H9 (cell line): ENCODE results near the gene CKMT1A. TPM values are rescaled to one million over a fixed set of nuclear protein-coding genes. Genes with fewer than 3 reads are reported as not detected.
A peak's percentile ranks its signal among the peaks of the same experiment; 100 is the strongest.
"Not testable (repeated sequence)": the region's sequence is repeated elsewhere in the genome, so short reads cannot be mapped to it uniquely, and the experiment has no call there.

Experiments used
- DNase-seq: peaks from one replicate; pipeline ENCODE4 v3.0.0-alpha.2; 2017
- H2AFZ ChIP-seq: one replicate; pipeline ENCODE4 v1.6.1; 2013; ENCODE audit warnings: mild to moderate bottlenecking, low read length, control low read depth, moderate library complexity
- H2AK5ac ChIP-seq: 2 replicates; pipeline ENCODE4 v1.6.1; 2013; ENCODE audit warnings: low read length, control low read depth, mixed read lengths; ENCODE audit not compliant: insufficient read length
- H2BK120ac ChIP-seq: one replicate; pipeline ENCODE4 v1.6.1; 2013; ENCODE audit warnings: low read depth, mild to moderate bottlenecking, low read length, control low read depth, inconsistent platforms; ENCODE audit not compliant: poor library complexity, severe bottlenecking
- H2BK12ac ChIP-seq: 2 replicates; pipeline ENCODE4 v1.6.1; 2013; ENCODE audit warnings: low read length, control low read depth, mixed read lengths, low read depth; ENCODE audit not compliant: insufficient read length
- H2BK15ac ChIP-seq: 2 replicates; pipeline ENCODE4 v1.6.1; 2013; ENCODE audit warnings: low read depth, low read length, control low read depth
- H2BK20ac ChIP-seq: one replicate; pipeline ENCODE4 v1.6.1; 2013; ENCODE audit warnings: low read depth, mild to moderate bottlenecking, low read length, control low read depth, inconsistent platforms; ENCODE audit not compliant: poor library complexity, severe bottlenecking
- H2BK5ac ChIP-seq: 2 replicates; pipeline ENCODE4 v1.6.1; 2013; ENCODE audit warnings: low read length, control low read depth, mixed read lengths; ENCODE audit not compliant: insufficient read length
- H3K14ac ChIP-seq: 2 replicates; pipeline ENCODE4 v1.6.1; 2013; ENCODE audit warnings: low read length, control low read depth; ENCODE audit not compliant: insufficient read depth
- H3K18ac ChIP-seq: 2 replicates; pipeline ENCODE4 v1.6.1; 2013; ENCODE audit warnings: low read depth, mild to moderate bottlenecking, mixed read lengths, low read length, control low read depth; ENCODE audit not compliant: insufficient read length
- H3K23ac ChIP-seq: 2 replicates; pipeline ENCODE4 v1.6.1; 2013; ENCODE audit warnings: low read length, control low read depth, mixed read lengths, low read depth; ENCODE audit not compliant: insufficient read length
- H3K23me2 ChIP-seq: 2 replicates; pipeline ENCODE4 v1.6.1; 2013; ENCODE audit warnings: low read depth, mild to moderate bottlenecking, mixed read lengths, low read length, control low read depth; ENCODE audit not compliant: insufficient read length, poor library complexity, severe bottlenecking
- H3K27ac ChIP-seq: 2 replicates; pipeline ENCODE4 v1.5.1; 2013; ENCODE audit warnings: low read length, control low read depth, mixed read lengths, low read depth; ENCODE audit not compliant: insufficient read length
- H3K27me3 ChIP-seq: 2 replicates; pipeline ENCODE4 v1.6.1; 2013; ENCODE audit warnings: low read length, control low read depth, inconsistent platforms; ENCODE audit not compliant: insufficient read depth
- H3K4ac ChIP-seq: 2 replicates; pipeline ENCODE4 v1.6.1; 2013; ENCODE audit warnings: low read depth, mild to moderate bottlenecking, control low read depth, inconsistent platforms, low read length, moderate library complexity
- H3K4me1 ChIP-seq: 2 replicates; pipeline ENCODE4 v1.6.1; 2013; ENCODE audit warnings: low read length, control low read depth, inconsistent platforms; ENCODE audit not compliant: insufficient read depth
- H3K4me2 ChIP-seq: 2 replicates; pipeline ENCODE4 v1.6.1; 2013; ENCODE audit warnings: low read length, control low read depth, mixed read lengths; ENCODE audit not compliant: insufficient read length, insufficient read depth
- H3K56ac ChIP-seq: 2 replicates; pipeline ENCODE4 v1.6.1; 2013; ENCODE audit warnings: low read depth, mild to moderate bottlenecking, mixed read lengths, low read length, control low read depth; ENCODE audit not compliant: insufficient read length
- H3K79me1 ChIP-seq: 2 replicates; pipeline ENCODE4 v1.6.1; 2013; ENCODE audit warnings: low read depth, mild to moderate bottlenecking, moderate library complexity, low read length, control low read depth, inconsistent platforms; ENCODE audit not compliant: insufficient read depth, poor library complexity, severe bottlenecking
- H3K79me2 ChIP-seq: 2 replicates; pipeline ENCODE4 v1.6.1; 2013; ENCODE audit warnings: low read length, control low read depth, inconsistent platforms; ENCODE audit not compliant: insufficient read depth
- H3K9ac ChIP-seq: 2 replicates; pipeline ENCODE4 v1.6.1; 2013; ENCODE audit warnings: low read length, control low read depth, mixed read lengths; ENCODE audit not compliant: insufficient read length; ENCODE audit errors: extremely low read depth
- H3K9me3 ChIP-seq: one replicate; pipeline ENCODE4 v1.6.1; 2013; ENCODE audit warnings: low read depth, low read length, inconsistent platforms; ENCODE audit not compliant: control insufficient read depth
- H3T11ph ChIP-seq: one replicate; pipeline ENCODE4 v1.6.1; 2013; ENCODE audit warnings: mild to moderate bottlenecking, low read length, control low read depth, inconsistent platforms
- H4K20me1 ChIP-seq: one replicate; pipeline ENCODE4 v1.6.1; 2013; ENCODE audit not compliant: control insufficient read depth, insufficient read length, insufficient read depth
- H4K5ac ChIP-seq: 2 replicates; pipeline ENCODE4 v1.6.1; 2013; ENCODE audit warnings: low read depth, mild to moderate bottlenecking, mixed read lengths, low read length, control low read depth; ENCODE audit not compliant: insufficient read length
- H4K8ac ChIP-seq: replicated peaks from 2 replicates; pipeline ENCODE4 v1.6.1; 2013; ENCODE audit warnings: low read length, control low read depth, mixed read lengths, low read depth; ENCODE audit not compliant: insufficient read length
- H4K91ac ChIP-seq: 2 replicates; pipeline ENCODE4 v1.6.1; 2013; ENCODE audit warnings: low read depth, mild to moderate bottlenecking, moderate library complexity, mixed read lengths, low read length, control low read depth; ENCODE audit not compliant: insufficient read length
- H3K27ac Mint-ChIP-seq, 3 experiments: 2 replicates in 2 of 3; 3 replicates in 1 of 3; pipeline ENCODE4 v1.8.0; 2020 to 2021; ENCODE audit warnings: mixed read lengths in 3 of 3, mild to moderate bottlenecking in 1 of 3, moderate library complexity in 1 of 3
- H3K27me3 Mint-ChIP-seq: 2 replicates; pipeline ENCODE4 v1.8.0; 2021; ENCODE audit warnings: low read depth, mild to moderate bottlenecking, moderate library complexity, mixed read lengths
- H3K36me3 Mint-ChIP-seq, 3 experiments: 2 replicates in 2 of 3; 3 replicates in 1 of 3; pipeline ENCODE4 v1.8.0; 2020 to 2021; ENCODE audit warnings: low read depth in 3 of 3, mixed read lengths in 3 of 3; ENCODE audit not compliant: insufficient read depth in 1 of 3
- H3K4me1 Mint-ChIP-seq, 2 experiments: 2 replicates each; pipeline ENCODE4 v1.8.0; 2020; ENCODE audit warnings: mixed read lengths in 2 of 2
- H3K4me3 Mint-ChIP-seq, 2 experiments: 2 replicates in 1 of 2; 3 replicates in 1 of 2; pipeline ENCODE4 v1.8.0; 2020 to 2021; ENCODE audit warnings: mild to moderate bottlenecking in 2 of 2, mixed read lengths in 2 of 2, moderate library complexity in 1 of 2
- H3K9me3 Mint-ChIP-seq, 2 experiments: 2 replicates in 1 of 2; 3 replicates in 1 of 2; pipeline ENCODE4 v1.8.0; 2020; ENCODE audit warnings: mild to moderate bottlenecking in 2 of 2, mixed read lengths in 2 of 2, moderate library complexity in 1 of 2
- CTCF ChIP-seq: fragments of 200-600 bp; sonication (generic); conservative IDR thresholded peaks from 3 replicates; pipeline ENCODE4 v1.8.0; 2021; ENCODE audit warnings: antibody characterized with exemption, mild to moderate bottlenecking
- WGBS: extraction: QIAGEN DNeasy Blood & Tissue Kit; methylation state at CpG from one replicate; pipeline ENCODE4 v1.1.7; 2013; ENCODE audit warnings: missing lambda C conversion rate, low lambda C conversion rate, mixed read lengths; ENCODE audit not compliant: insufficient read length; ENCODE audit errors: extremely low coverage; 5-methylcytosine and 5-hydroxymethylcytosine counted together
- total RNA-seq: library from RNA; stranded (reverse); gene quantifications from 2 replicates; pipeline ENCODE4 v1.2.1, GENCODE V29; 2021

CKMT1A gene
- total RNA-seq, 1 experiment from 2014 or later: 38.4 TPM

GRCh38 chr15:43648649-43649429 is 44.8 kb upstream of the CKMT1A start, which contains the start of gene CATSPER2:
CATSPER2 (minus strand) TSS chr15:43648844; CDS start chr15:43648061, 783 bp downstream.
- H3K27me3 ChIP-seq: no peaks in the 10 kb centered on the region
- H2BK12ac ChIP-seq: no peak within 1 kb of the TSS
- H3K4me2 ChIP-seq: no peak within 1 kb of the TSS
- H3K27ac ChIP-seq: no peak within 1 kb of the TSS
- no peak within 1 kb of the TSS for H4K5ac ChIP-seq
- H2AFZ ChIP-seq: no peak within 1 kb of the TSS
- H4K8ac ChIP-seq: no peak within 1 kb of the TSS
- H2BK120ac ChIP-seq: no peak within 1 kb of the TSS
- Mint-ChIP-seq H3K9me3 (peaks cover 13 to 14% of the 10 kb centered on the region in 2 experiments), H3K4me1 (no peaks in the 10 kb centered on the region), H3K36me3 (peaks cover 19 to 31% (median 28%) of the 10 kb centered on the region in 3 experiments), H3K27ac (no peak within 1 kb of the TSS), H3K4me3 (no peak within 1 kb of the TSS; a peak in 2 of 5 replicates), H3K27me3 (no peaks in the 10 kb centered on the region)
- H3T11ph ChIP-seq: no peak within 1 kb of the TSS
- peak; percentile 55 for DNase-seq
- H3K23me2 ChIP-seq: no peaks in the 10 kb centered on the region
- H2BK20ac ChIP-seq: no peak within 1 kb of the TSS
- no peaks in the 10 kb centered on the region for H3K4me1 ChIP-seq
- H4K20me1 ChIP-seq: no peaks in the 10 kb centered on the region
- WGBS: no CpG with 5 or more reads among the region's 85 CpGs
- H3K14ac ChIP-seq: no peak within 1 kb of the TSS
- H3K9me3 ChIP-seq: no peaks in the 10 kb centered on the region
- H3K23ac ChIP-seq: no peak within 1 kb of the TSS
- H2BK5ac ChIP-seq: no peak within 1 kb of the TSS
- H2BK15ac ChIP-seq: no peak within 1 kb of the TSS
- H3K56ac ChIP-seq: no peak within 1 kb of the TSS
- no peak within 1 kb of the TSS for H3K18ac ChIP-seq
- H2AK5ac ChIP-seq: no peak within 1 kb of the TSS
- no peak within 1 kb of the TSS for H3K4ac ChIP-seq
- no peaks in the 10 kb centered on the region for H3K79me1 ChIP-seq
- no peak within 1 kb of the TSS for H3K9ac ChIP-seq
- H4K91ac ChIP-seq: no peak within 1 kb of the TSS
- no peak for TF ChIP-seq CTCF
- no peaks in the 10 kb centered on the region for H3K79me2 ChIP-seq

GRCh38 chr15:43649430-43649926 is 44.2 kb upstream of the CKMT1A start:
- H4K20me1 ChIP-seq, H2BK15ac ChIP-seq, H3K27ac ChIP-seq, H2BK5ac ChIP-seq, H3K14ac ChIP-seq, H3K79me1 ChIP-seq, H3K18ac ChIP-seq, H3K4me1 ChIP-seq, H2AK5ac ChIP-seq, H3K9ac ChIP-seq, H3K4ac ChIP-seq, H4K91ac ChIP-seq, H2BK120ac ChIP-seq, H2BK20ac ChIP-seq, H3K23ac ChIP-seq, H2AFZ ChIP-seq, H3T11ph ChIP-seq, DNase-seq, H3K27me3 ChIP-seq, H3K79me2 ChIP-seq, H3K56ac ChIP-seq, H3K4me1 Mint-ChIP-seq, H4K8ac ChIP-seq, H3K23me2 ChIP-seq, H3K27ac Mint-ChIP-seq, H3K27me3 Mint-ChIP-seq, H2BK12ac ChIP-seq, H4K5ac ChIP-seq, H3K4me2 ChIP-seq, H3K9me3 ChIP-seq, H3K4me3 Mint-ChIP-seq: not testable (repeated sequence)
- no CpG with 5 or more reads among the region's 16 CpGs for WGBS
- Mint-ChIP-seq H3K36me3 (peaks cover 19 to 31% (median 28%) of the 10 kb centered on the region in 3 experiments), H3K9me3 (peaks cover 13 to 14% of the 10 kb centered on the region in 2 experiments)
